ENCODE data around the gene TWIST1.

- TF ChIP-seq CTCF (conservative IDR thresholded peaks at IDR 0.05; ENCODE audit: low read length) (no peak), EZH2phosphoT487 (IDR thresholded peaks at IDR 0.05; ENCODE audit: borderline replicate concordance) (no peak)
Measured at GRCh38 chr7:19098510-19098909, 18.9 kb downstream of the TWIST1 start.
